ENCODE data around the gene MOB3B. TPM values are rescaled to one million over a fixed set of nuclear protein-coding genes. Genes with fewer than 3 reads are reported as not detected.

Gene MOB3B
- total and polyA plus RNA-seq, 2 of the 13 experiments (the other 11 are each of a cell fraction or from before 2014, with no cell fraction given) = 0.03 to 0.09 TPM

GRCh38 chr9:27514551-27514950 is 15.1 kb downstream of the MOB3B start:
- ChIA-PET POLR2A (no interaction called here), CTCF (ENCODE audit: low intra/inter-chr PET ratio, low total read pairs) (no interaction called here)
- Histone ChIP-seq H3K9me3 (ENCODE audit: low read length) (no peaks in the 10 kb centered on the region), H4K20me1 (ENCODE audit: insufficient read depth, low read length) (no peaks in the 10 kb centered on the region), H3K4me1 (ENCODE audit: insufficient read depth, low read length) (no peaks in the 10 kb centered on the region), H3K79me2 (ENCODE audit: insufficient read depth, low read length) (no peaks in the 10 kb centered on the region), H2AFZ (ENCODE audit: low read length) (no peak overlapping the region), H3K27me3 (ENCODE audit: control insufficient read depth in 1 of 2, insufficient read depth in 2 of 2, low read length in 2 of 2) (no peaks in the 10 kb centered on the region), H3K4me2 (ENCODE audit: low read depth, low read length) (no peak overlapping the region), H3K4me3 (replicated peaks in 1 of 3; ENCODE audit: insufficient read depth in 1 of 3, low read depth in 2 of 3, low read length in 3 of 3) (no peak overlapping the region), H3K36me3 (replicated peaks in 1 of 2; ENCODE audit: control insufficient read depth in 1 of 2, insufficient read depth in 2 of 2, low read length in 2 of 2) (no peaks in the 10 kb centered on the region), H3K9ac (ENCODE audit: insufficient read depth, low read depth, low read length) (no peak overlapping the region), H3K27ac (ENCODE audit: extremely low read length, insufficient read depth, low read length) (no peak overlapping the region)
- TF ChIP-seq ZNF281 (CRISPR knock-in tag; IDR thresholded peaks at IDR 0.05; ENCODE audit: borderline replicate concordance) (no peak), HCFC1 (IDR thresholded peaks at IDR 0.05; ENCODE audit: low read depth, low read length) (no peak), RXRA (CRISPR knock-in tag; IDR thresholded peaks at IDR 0.05) (no peak)
- ATAC-seq (no peak), FAIRE-seq (no peak), DNase-seq (ENCODE audit: low spot score) (no peak)
- no TSS peak for BruUV-seq (replicated peaks)
- intact Hi-C loops (cut with micrococcal nuclease; ENCODE audit: unreplicated experiment) (no loop called here), in situ Hi-C loops (cut with HindIII; ENCODE audit: extremely low pct_ligation_motif_present, low pct_unique_long_range_greater_than_20kb) (no loop called here)
- 5% methylated on average over 2 of the region's 2 CpGs for WGBS (ENCODE audit: low lambda C conversion rate)

- H3K79me2 ChIP-seq (ENCODE audit: insufficient read depth, low read length) = no peaks in the 10 kb centered on the region
- H3K4me1 ChIP-seq (ENCODE audit: insufficient read depth, low read length) = no peaks in the 10 kb centered on the region
- H3K4me3 ChIP-seq (replicated peaks in 1 of 3; ENCODE audit: insufficient read depth in 1 of 3, low read depth in 2 of 3, low read length in 3 of 3) = no peak overlapping the region
- H4K20me1 ChIP-seq (ENCODE audit: insufficient read depth, low read length) = no peaks in the 10 kb centered on the region
- 3% methylated on average over 2 of the region's 2 CpGs for WGBS (ENCODE audit: low lambda C conversion rate)
- no peak overlapping the region for H3K9ac ChIP-seq (ENCODE audit: insufficient read depth, low read depth, low read length)
- no peak for ATAC-seq
- DNase-seq (ENCODE audit: low spot score) = no peak
- no TSS peak for BruUV-seq (replicated peaks)
- H3K4me2 ChIP-seq (ENCODE audit: low read depth, low read length) = no peak overlapping the region
- intact Hi-C loops (cut with micrococcal nuclease; ENCODE audit: unreplicated experiment) (no loop called here), in situ Hi-C loops (cut with HindIII; ENCODE audit: extremely low pct_ligation_motif_present, low pct_unique_long_range_greater_than_20kb) (no loop called here)
- H3K36me3 ChIP-seq (replicated peaks in 1 of 2; ENCODE audit: control insufficient read depth in 1 of 2, insufficient read depth in 2 of 2, low read length in 2 of 2) = no peaks in the 10 kb centered on the region
- no peak overlapping the region for H3K27ac ChIP-seq (ENCODE audit: extremely low read length, insufficient read depth, low read length)
- H3K9me3 ChIP-seq (ENCODE audit: low read length) = no peaks in the 10 kb centered on the region
- FAIRE-seq = no peak
- no peak overlapping the region for H2AFZ ChIP-seq (ENCODE audit: low read length)
- POLR2A ChIA-PET = no interaction called here
- CTCF ChIA-PET (ENCODE audit: low intra/inter-chr PET ratio, low total read pairs) = no interaction called here
- H3K27me3 ChIP-seq (ENCODE audit: control insufficient read depth in 1 of 2, insufficient read depth in 2 of 2, low read length in 2 of 2) = no peaks in the 10 kb centered on the region
- no peak for TF ChIP-seq ZNF576 (CRISPR knock-in tag; IDR thresholded peaks at IDR 0.05)
- no peak for TF ChIP-seq HNRNPH1 (optimal IDR thresholded peaks at IDR 0.05; ENCODE audit: low read depth, low read length)
- TF ChIP-seq ZNF496 (CRISPR knock-in tag; IDR thresholded peaks at IDR 0.05; ENCODE audit: insufficient replicate concordance) = no peak
- no peak for TF ChIP-seq PAX8 (CRISPR knock-in tag; IDR thresholded peaks at IDR 0.05; ENCODE audit: borderline replicate concordance)
- no peak for TF ChIP-seq STAT6 (CRISPR knock-in tag; IDR thresholded peaks at IDR 0.05; ENCODE audit: borderline replicate concordance)
- no peak for TF ChIP-seq NBN (conservative IDR thresholded peaks at IDR 0.05)
- TF ChIP-seq ZNF337 (CRISPR knock-in tag; IDR thresholded peaks at IDR 0.05; ENCODE audit: borderline replicate concordance, low read depth) = no peak
- TF ChIP-seq TBL1XR1 (IDR thresholded peaks at IDR 0.05; ENCODE audit: borderline replicate concordance, low read length, partially characterized antibody) = no peak
- no peak for TF ChIP-seq FLYWCH1 (CRISPR knock-in tag; IDR thresholded peaks at IDR 0.05)
These were observed 17.8 kb downstream of the MOB3B start for GRCh38 chr9:27511771-27512170.

Measured in HepG2 (cell line).